ENCODE measurements around the gene GRIPAP1. TPM values are rescaled to one million over a fixed set of nuclear protein-coding genes. Genes with fewer than 3 reads are reported as not detected.

Gene GRIPAP1
- total RNA-seq, 1 donor from 2014 or later: 24.6 TPM

DNA sequence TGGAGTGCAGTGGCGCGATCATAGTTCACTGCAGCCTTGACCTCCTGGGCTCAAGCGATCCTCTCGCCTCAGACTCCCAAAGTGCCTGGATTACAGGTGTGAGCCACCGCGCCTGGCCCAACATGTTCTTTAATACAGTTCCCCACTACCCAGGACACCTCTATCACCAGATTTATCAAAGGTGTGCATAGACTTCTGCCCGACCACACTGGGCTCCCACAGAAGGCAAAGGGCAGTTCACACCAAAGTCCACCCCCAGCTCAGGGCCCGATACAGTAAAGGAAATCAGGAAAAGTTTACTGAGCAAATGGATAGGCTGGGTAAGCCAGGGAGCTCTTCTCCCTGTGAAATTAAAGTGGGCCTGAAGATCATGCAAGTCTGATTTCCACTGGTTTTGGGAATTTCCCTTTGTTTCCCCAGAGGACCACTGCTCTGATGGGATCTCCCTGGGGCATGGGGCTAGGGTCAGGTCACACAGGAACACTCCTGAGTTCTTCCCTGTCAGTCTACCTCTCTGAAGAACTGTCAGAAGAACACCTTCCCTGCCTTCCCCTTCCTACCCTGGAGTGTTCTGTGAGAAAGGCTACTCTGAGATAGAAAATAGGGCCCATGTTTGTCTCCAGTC lies 65.5 kb downstream of the GRIPAP1 start:
- no peak overlapping the region for H3K4me3 ChIP-seq (ENCODE audit: low read depth, low read length)
- no peak for TF ChIP-seq CTCF (conservative IDR thresholded peaks at IDR 0.05; ENCODE audit: low read depth, low read length)
- no peak for DNase-seq (ENCODE audit: low read depth)

DNA sequence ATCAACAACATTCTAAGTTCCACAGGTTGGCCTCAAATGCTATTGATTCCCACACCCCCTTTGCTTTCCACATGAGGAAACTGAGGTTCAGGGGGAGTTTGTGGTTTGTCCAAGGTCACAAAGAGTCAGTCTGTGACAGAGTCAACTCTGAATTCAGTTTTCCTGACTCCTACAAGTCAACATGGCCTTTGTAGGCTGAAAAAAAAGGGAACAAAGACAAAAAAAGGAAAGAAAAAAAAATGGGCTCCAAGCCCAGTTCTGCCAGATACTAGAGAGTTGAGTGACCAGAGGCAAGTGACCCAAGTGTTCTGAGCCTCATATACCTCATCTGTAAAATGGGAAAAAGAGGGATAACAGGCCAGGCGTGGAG lies 66.8 kb downstream of the GRIPAP1 start:
- H3K4me3 ChIP-seq (ENCODE audit: low read depth, low read length): no peak overlapping the region
- no peak for TF ChIP-seq CTCF (conservative IDR thresholded peaks at IDR 0.05; ENCODE audit: low read depth, low read length)
- no peak for DNase-seq (ENCODE audit: low read depth)

DNA sequence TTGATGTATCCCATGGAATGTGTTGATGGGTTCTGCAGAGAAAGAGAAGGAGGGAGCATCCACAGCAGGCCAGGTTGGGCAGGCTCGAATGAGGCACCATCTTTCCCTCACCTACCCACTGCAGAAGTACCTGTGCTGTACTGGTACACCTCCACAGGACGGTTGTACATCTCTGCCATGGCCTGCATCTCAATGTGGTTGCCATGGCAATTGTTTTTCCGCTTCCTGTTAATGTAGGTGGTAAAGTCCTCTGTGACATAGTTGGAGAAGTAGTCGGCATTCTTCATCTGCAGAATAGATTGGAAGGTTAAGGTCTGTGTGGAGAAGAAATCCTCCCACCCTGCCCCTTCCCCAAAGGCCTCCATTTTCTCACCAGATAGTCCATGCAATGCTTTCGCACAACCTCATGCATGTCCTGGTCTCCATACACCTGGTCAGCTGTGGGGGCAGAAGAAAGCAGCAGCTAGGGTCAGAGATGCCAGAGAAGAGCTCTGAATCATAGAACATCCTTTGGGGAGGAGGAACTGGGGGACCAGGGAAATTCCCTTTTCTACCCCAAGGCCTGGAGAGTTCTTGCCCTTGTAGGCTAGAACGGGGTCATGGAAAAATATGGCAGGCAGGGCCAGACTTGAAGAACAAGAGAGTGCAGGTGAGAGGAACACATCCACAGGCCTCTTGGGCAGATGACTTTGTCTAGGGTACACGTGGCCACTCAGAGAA lies 67.3 kb downstream of the GRIPAP1 start:
- no peak for DNase-seq (ENCODE audit: low read depth)
- no peak overlapping the region for H3K4me3 ChIP-seq (ENCODE audit: low read depth, low read length)
- no peak for TF ChIP-seq CTCF (conservative IDR thresholded peaks at IDR 0.05; ENCODE audit: low read depth, low read length)

GRCh38 chrX:48933757-48934156 lies 68.3 kb downstream of the GRIPAP1 start:
- H3K4me3 ChIP-seq (ENCODE audit: low read depth, low read length): no peak overlapping the region
- DNase-seq (ENCODE audit: low read depth): no peak
- TF ChIP-seq CTCF (conservative IDR thresholded peaks at IDR 0.05; ENCODE audit: low read depth, low read length): no peak

GRCh38 chrX:48927736-48928382 lies 74.2 kb downstream of the GRIPAP1 start:
- DNase-seq (ENCODE audit: low read depth): no peak
- TF ChIP-seq CTCF (conservative IDR thresholded peaks at IDR 0.05; ENCODE audit: low read depth, low read length): no peak
- no peak overlapping the region for H3K4me3 ChIP-seq (ENCODE audit: low read depth, low read length)

DNA sequence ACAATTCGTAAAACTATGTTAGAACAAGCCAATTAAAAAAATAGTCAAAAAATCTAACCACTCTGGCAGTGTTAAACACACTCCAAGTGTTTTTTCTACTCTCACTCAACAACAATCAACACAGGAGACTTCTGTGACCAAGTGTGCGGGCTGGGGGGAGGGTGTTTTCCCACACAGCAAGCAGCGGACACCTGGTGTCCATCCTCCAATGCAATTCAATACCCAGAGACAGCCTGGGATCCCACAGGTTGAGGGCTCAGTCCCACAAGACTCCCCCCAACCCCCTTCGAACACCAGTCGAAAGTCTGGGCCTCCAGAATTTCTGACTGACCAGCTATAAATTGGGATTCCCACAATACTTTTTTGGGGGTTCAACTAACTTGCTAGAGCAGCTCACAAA lies 74.9 kb downstream of the GRIPAP1 start:
- DNase-seq (ENCODE audit: low read depth): no peak
- H3K4me3 ChIP-seq (ENCODE audit: low read depth, low read length): no peak overlapping the region
- no peak for TF ChIP-seq CTCF (conservative IDR thresholded peaks at IDR 0.05; ENCODE audit: low read depth, low read length)

Data from epithelial cell of proximal tubule (primary cell).